HCT116 (cell line): ENCODE measurements around the gene PPP6R3. TPM values are rescaled to one million over a fixed set of nuclear protein-coding genes. Genes with fewer than 3 reads are reported as not detected.

Experiments
- ATAC-seq: fragments of 200-7000 bp; cut with Tn5 transposase; 2 replicates; pipeline ENCODE4 v1.9.1; 2020; ENCODE audit warnings: mild to moderate bottlenecking, moderate library complexity
- BruUV-seq: library from RNA; stranded (reverse); fragments of 400-500 nt; replicated peaks from 2 replicates; lab custom pipeline; 2021; lab: Mats Ljungman, UMichigan
- CTCF ChIA-PET: fragments of 300-600 bp; sonication (Branson Sonifier 250); formaldehyde crosslinking; loops from one replicate; lab custom pipeline; 2021; ENCODE audit warnings: antibody characterized with exemption; lab: Charles Lee
- POLR2A ChIA-PET: fragments of 300-600, 350-600 bp; sonication (Branson Sonifier 250); formaldehyde crosslinking; loops from one replicate; lab custom pipeline; 2021; ENCODE audit warnings: antibody characterized with exemption; lab: Charles Lee
- RAD21 ChIA-PET, 2 experiments: fragments of 300-600 bp; sonication (Branson Sonifier 250); formaldehyde crosslinking; loops; one replicate each; lab custom pipeline; 2023; ENCODE audit warnings: low total read pairs in 2 of 2; ENCODE audit not compliant: uncharacterized antibody in 2 of 2, unreplicated experiment in 2 of 2, low non-redundant PET in 1 of 2; lab: Charles Lee
- DNase-seq: peaks from one replicate; pipeline ENCODE4 v3.0.0-alpha.2; 2010; ENCODE audit warnings: low read depth, low spot score
- H2AFZ ChIP-seq: fragments of 200-600 bp; shearing (Covaris generic), sonication (generic); 2 replicates; pipeline ENCODE4 v1.6.1; 2017; ENCODE audit warnings: low read depth, mixed run types, mixed read lengths, antibody characterized with exemption, low read length; ENCODE audit not compliant: poor library complexity, severe bottlenecking
- H3K27ac ChIP-seq: 2 replicates; pipeline ENCODE4 v1.5.1; 2012; ENCODE audit warnings: low read depth, low read length
- H3K27me3 ChIP-seq: fragments of 200-600 bp; sonication (generic); 2 replicates; pipeline ENCODE4 v1.6.1; 2016; ENCODE audit warnings: mixed run types, low read length, mixed read lengths; ENCODE audit not compliant: insufficient read depth
- H3K36me3 ChIP-seq, 2 experiments: fragments of 200-500 bp in 1 of 2; fragments of 200-600 bp in 1 of 2; sonication (Bioruptor generic) in 1 of 2; sonication (generic) in 1 of 2; 2 replicates each; pipeline versions ENCODE4 v1.5.1 to v1.6.1; 2014 to 2016; ENCODE audit warnings: low read length in 2 of 2, inconsistent platforms in 1 of 2, mixed read lengths in 1 of 2, mixed run types in 1 of 2; ENCODE audit not compliant: insufficient read depth in 2 of 2, control insufficient read depth in 1 of 2
- H3K4me1 ChIP-seq, 2 experiments: fragments of 200-600 bp in 1 of 2; sonication (generic) in 1 of 2; 2 replicates each; pipeline versions ENCODE4 v1.5.1 to v1.6.1; 2012 to 2017; ENCODE audit warnings: low read length in 2 of 2, inconsistent platforms in 1 of 2, mild to moderate bottlenecking in 1 of 2, mixed read lengths in 1 of 2, mixed run types in 1 of 2, moderate library complexity in 1 of 2; ENCODE audit not compliant: insufficient read depth in 2 of 2, control insufficient read depth in 1 of 2
- H3K4me2 ChIP-seq: fragments of 200-600 bp; sonication (generic); 2 replicates; pipeline ENCODE4 v1.6.1; 2017; ENCODE audit warnings: mixed run types, low read length, mixed read lengths
- H3K4me3 ChIP-seq, 2 experiments: fragments of 200-600 bp in 1 of 2; sonication (generic) in 1 of 2; replicated peaks in 1 of 2; 2 replicates each; pipeline ENCODE4 v1.5.1; 2011 to 2016; ENCODE audit warnings: low read length in 2 of 2, control low read depth in 1 of 2, low read depth in 1 of 2, mild to moderate bottlenecking in 1 of 2, mixed read lengths in 1 of 2, mixed run types in 1 of 2
- H3K79me2 ChIP-seq: fragments of 200-600 bp; sonication (generic); 2 replicates; pipeline ENCODE4 v1.6.1; 2017; ENCODE audit warnings: mild to moderate bottlenecking, mixed run types, low read length, moderate library complexity, mixed read lengths; ENCODE audit not compliant: insufficient read depth
- H3K9ac ChIP-seq: fragments of 200-600 bp; sonication (generic); 2 replicates; pipeline ENCODE4 v1.6.1; 2016; ENCODE audit warnings: low read length, mixed read lengths
- H3K9me2 ChIP-seq: fragments of 200-600 bp; sonication (generic), shearing (Covaris generic); 2 replicates; pipeline ENCODE4 v1.6.1; 2017; ENCODE audit warnings: mixed run types, mild to moderate bottlenecking, moderate library complexity; ENCODE audit not compliant: insufficient read depth
- H3K9me3 ChIP-seq, 2 experiments: fragments of 200-500 bp in 1 of 2; fragments of 200-600 bp in 1 of 2; sonication (Bioruptor generic) in 1 of 2; sonication (generic) in 1 of 2; 2 replicates each; pipeline ENCODE4 v1.6.1; 2014 to 2017; ENCODE audit warnings: low read length in 2 of 2, mixed read lengths in 2 of 2, inconsistent platforms in 1 of 2, low read depth in 1 of 2, mild to moderate bottlenecking in 1 of 2, mixed run types in 1 of 2, moderate library complexity in 1 of 2; ENCODE audit not compliant: control insufficient read depth in 1 of 2, insufficient read depth in 1 of 2
- H4K20me1 ChIP-seq: fragments of 200-600 bp; sonication (generic), shearing (Covaris generic); 2 replicates; pipeline ENCODE4 v1.6.1; 2017; ENCODE audit warnings: mixed run types, mild to moderate bottlenecking, moderate library complexity; ENCODE audit not compliant: insufficient read depth
- ATF3 ChIP-seq: IDR thresholded peaks from 2 replicates; pipeline ENCODE4 v1.6.1; 2012
- CBX3 ChIP-seq: IDR thresholded peaks from 2 replicates; pipeline ENCODE4 v1.6.1; 2012; ENCODE audit warnings: low read depth
- CEBPB ChIP-seq: IDR thresholded peaks from 2 replicates; pipeline ENCODE4 v1.6.1; 2012; ENCODE audit warnings: low read depth
- CTCF ChIP-seq, 3 experiments: fragments of 200-600 bp in 1 of 3; sonication (generic) in 1 of 3; IDR thresholded peaks in 2 of 3; conservative IDR thresholded peaks in 1 of 3; 2 replicates each; pipeline ENCODE4 v1.5.1; 2012 to 2017; ENCODE audit warnings: low read depth in 2 of 3, low read length in 2 of 3, antibody characterized with exemption in 1 of 3, borderline replicate concordance in 1 of 3, control low read depth in 1 of 3, mild to moderate bottlenecking in 1 of 3, mixed read lengths in 1 of 3, mixed run types in 1 of 3, moderate library complexity in 1 of 3; ENCODE audit not compliant: insufficient read depth in 1 of 3
- JUND ChIP-seq: IDR thresholded peaks from 2 replicates; pipeline ENCODE4 v1.6.1; 2012
- RAD21 ChIP-seq: IDR thresholded peaks from 2 replicates; pipeline ENCODE4 v1.6.1; 2012; ENCODE audit warnings: low read depth, mild to moderate bottlenecking
- SRF ChIP-seq: IDR thresholded peaks from 2 replicates; pipeline ENCODE4 v1.6.1; 2012; ENCODE audit warnings: low read depth
- intact Hi-C: fragments of 100-400 bp; cut with micrococcal nuclease; formaldehyde crosslinking; loops from 2 replicates; pipeline ENCODE4 v1.10.0; 2022
- total RNA-seq: library from RNA; stranded (reverse); gene quantifications from one replicate; pipeline ENCODE4 v1.2.1, GENCODE V29; 2021; ENCODE audit not compliant: unreplicated experiment
- TF ChIP-seq, protein P1 (sequence below): IDR thresholded peaks from 2 replicates; pipeline ENCODE4 v1.6.1; 2012; ENCODE audit warnings: low read depth
- TF ChIP-seq, protein P2 (sequence below): IDR thresholded peaks from 2 replicates; pipeline ENCODE4 v1.6.1; 2012

The PPP6R3 gene
- total RNA-seq, 1 experiment from 2014 or later, result 113 TPM

DNA sequence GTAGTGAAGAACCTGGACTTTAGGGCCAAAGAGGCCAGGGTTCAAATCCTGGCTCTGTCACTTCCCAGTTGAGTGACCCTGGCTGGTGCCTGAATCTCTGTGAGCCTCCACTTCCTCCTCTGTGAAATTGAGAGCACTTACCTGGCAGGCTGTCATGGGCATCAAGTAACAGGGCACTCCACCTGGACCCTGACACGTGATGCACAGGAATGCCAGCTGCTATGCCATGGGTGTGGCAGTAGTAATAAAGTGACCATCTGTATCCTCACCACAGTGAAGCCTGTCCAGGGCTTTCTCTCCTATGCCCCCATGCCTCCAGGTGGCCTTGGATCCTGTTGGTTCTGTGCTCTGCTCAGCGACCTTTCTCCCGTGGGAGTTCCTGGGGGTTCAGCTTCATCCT is 29.8 kb upstream of the PPP6R3 start:
- no peaks in the 10 kb centered on the region for H3K79me2 ChIP-seq
- no peak for TF ChIP-seq SRF
- TF ChIP-seq JUND, result no peak
- no peak for TF ChIP-seq RAD21
- TF ChIP-seq ATF3, result no peak
- TF ChIP-seq, protein P1, sequence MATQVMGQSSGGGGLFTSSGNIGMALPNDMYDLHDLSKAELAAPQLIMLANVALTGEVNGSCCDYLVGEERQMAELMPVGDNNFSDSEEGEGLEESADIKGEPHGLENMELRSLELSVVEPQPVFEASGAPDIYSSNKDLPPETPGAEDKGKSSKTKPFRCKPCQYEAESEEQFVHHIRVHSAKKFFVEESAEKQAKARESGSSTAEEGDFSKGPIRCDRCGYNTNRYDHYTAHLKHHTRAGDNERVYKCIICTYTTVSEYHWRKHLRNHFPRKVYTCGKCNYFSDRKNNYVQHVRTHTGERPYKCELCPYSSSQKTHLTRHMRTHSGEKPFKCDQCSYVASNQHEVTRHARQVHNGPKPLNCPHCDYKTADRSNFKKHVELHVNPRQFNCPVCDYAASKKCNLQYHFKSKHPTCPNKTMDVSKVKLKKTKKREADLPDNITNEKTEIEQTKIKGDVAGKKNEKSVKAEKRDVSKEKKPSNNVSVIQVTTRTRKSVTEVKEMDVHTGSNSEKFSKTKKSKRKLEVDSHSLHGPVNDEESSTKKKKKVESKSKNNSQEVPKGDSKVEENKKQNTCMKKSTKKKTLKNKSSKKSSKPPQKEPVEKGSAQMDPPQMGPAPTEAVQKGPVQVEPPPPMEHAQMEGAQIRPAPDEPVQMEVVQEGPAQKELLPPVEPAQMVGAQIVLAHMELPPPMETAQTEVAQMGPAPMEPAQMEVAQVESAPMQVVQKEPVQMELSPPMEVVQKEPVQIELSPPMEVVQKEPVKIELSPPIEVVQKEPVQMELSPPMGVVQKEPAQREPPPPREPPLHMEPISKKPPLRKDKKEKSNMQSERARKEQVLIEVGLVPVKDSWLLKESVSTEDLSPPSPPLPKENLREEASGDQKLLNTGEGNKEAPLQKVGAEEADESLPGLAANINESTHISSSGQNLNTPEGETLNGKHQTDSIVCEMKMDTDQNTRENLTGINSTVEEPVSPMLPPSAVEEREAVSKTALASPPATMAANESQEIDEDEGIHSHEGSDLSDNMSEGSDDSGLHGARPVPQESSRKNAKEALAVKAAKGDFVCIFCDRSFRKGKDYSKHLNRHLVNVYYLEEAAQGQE, result no peak
- no peak for TF ChIP-seq CBX3
- no peak for TF ChIP-seq CTCF (IDR thresholded peaks at IDR 0.05 in 2 of 3, conservative IDR thresholded peaks at IDR 0.05 in 1 of 3; ENCODE audit: borderline replicate concordance in 1 of 3, insufficient read depth in 1 of 3, low read depth in 2 of 3, low read length in 2 of 3)
- no peak for TF ChIP-seq CEBPB
- TF ChIP-seq, protein P2, sequence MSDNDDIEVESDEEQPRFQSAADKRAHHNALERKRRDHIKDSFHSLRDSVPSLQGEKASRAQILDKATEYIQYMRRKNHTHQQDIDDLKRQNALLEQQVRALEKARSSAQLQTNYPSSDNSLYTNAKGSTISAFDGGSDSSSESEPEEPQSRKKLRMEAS, result no peak
- peaks cover 12 to 23% of the 10 kb centered on the region in 2 experiments; a peak in 3 of 4 replicates for H3K36me3 ChIP-seq
- DNase-seq, result no peak
- no peak overlapping the region for H3K9ac ChIP-seq
- intact Hi-C loops, result no loop called here
- H3K27me3 ChIP-seq, result no peaks in the 10 kb centered on the region
- ChIA-PET POLR2A (no interaction called here), CTCF (interaction anchor here (0.7 kb wide), 1 partner anchor 224 kb away, joined by 3 read pairs; no protein-coding TSS in a partner anchor), RAD21 (no interaction called here)
- BruUV-seq, result no TSS peak
- no peak overlapping the region for H2AFZ ChIP-seq
- H3K9me2 ChIP-seq, result no peaks in the 10 kb centered on the region
- no peak overlapping the region for H3K27ac ChIP-seq
- H3K9me3 ChIP-seq, result peaks cover 6 to 7% of the 10 kb centered on the region in 2 experiments; a peak in 2 of 4 replicates
- no peak for ATAC-seq
- no peaks in the 10 kb centered on the region for H4K20me1 ChIP-seq
- no peak overlapping the region for H3K4me3 ChIP-seq
- H3K4me2 ChIP-seq, result no peak overlapping the region
- no peaks in the 10 kb centered on the region for H3K4me1 ChIP-seq
